Measurements from ENCODE around the gene ANTXRL.
"Not testable (repeated sequence)": the region's sequence is repeated elsewhere in the genome, so short reads cannot be mapped to it uniquely, and the experiment has no call there.

Gene ANTXRL

GRCh38 chr10:46308666-46309450, 22.1 kb downstream of the ANTXRL start:
- no peak for DNase-seq

GRCh38 chr10:46309511-46310142, 22.8 kb downstream of the ANTXRL start:
- no peak for DNase-seq

GRCh38 chr10:46310143-46310514, 23.3 kb downstream of the ANTXRL start:
- no peak for DNase-seq

- DNase-seq: no peak
Observed at GRCh38 chr10:46310851-46311250, 24.1 kb downstream of the ANTXRL start.

GRCh38 chr10:46311501-46311951, 24.7 kb downstream of the ANTXRL start:
- DNase-seq: no peak

GRCh38 chr10:46311961-46312431, 25.2 kb downstream of the ANTXRL start:
- not testable (repeated sequence) for DNase-seq

GRCh38 chr10:46312953-46313352, 26.2 kb downstream of the ANTXRL start:
- no peak for DNase-seq

GRCh38 chr10:46314071-46314470, 27.3 kb downstream of the ANTXRL start:
- no peak for DNase-seq

- DNase-seq: peak; percentile 13
Observed at GRCh38 chr10:46315071-46315860, 28.5 kb downstream of the ANTXRL start.

GRCh38 chr10:46317370-46317769, 30.6 kb downstream of the ANTXRL start:
- no peak for DNase-seq

GRCh38 chr10:46317889-46318288, 31.1 kb downstream of the ANTXRL start:
- no peak for DNase-seq

- no peak for DNase-seq
Observed at GRCh38 chr10:46318799-46319198, 32.0 kb downstream of the ANTXRL start.

GRCh38 chr10:46319389-46319788, 32.6 kb downstream of the ANTXRL start:
- DNase-seq: no peak

GRCh38 chr10:46321770-46322169, 35.0 kb downstream of the ANTXRL start:
- DNase-seq: no peak

- no peak for DNase-seq
Observed at GRCh38 chr10:46323176-46323575, 36.4 kb downstream of the ANTXRL start.

- no peak for DNase-seq
Observed at GRCh38 chr10:46325021-46325420, 38.2 kb downstream of the ANTXRL start.

GRCh38 chr10:46326066-46326465, 39.3 kb downstream of the ANTXRL start:
- no peak for DNase-seq

- DNase-seq: no peak
Observed at GRCh38 chr10:46326971-46327370, 40.2 kb downstream of the ANTXRL start.

- DNase-seq: no peak
Observed at GRCh38 chr10:46327685-46328084, 40.9 kb downstream of the ANTXRL start.

- no peak for DNase-seq
Observed at GRCh38 chr10:46328853-46329689, 42.3 kb downstream of the ANTXRL start.

- no peak for DNase-seq
Observed at GRCh38 chr10:46329690-46330016, 42.9 kb downstream of the ANTXRL start.

GRCh38 chr10:46330894-46331293, 44.1 kb downstream of the ANTXRL start:
- no peak for DNase-seq

All from fibroblast of skin of back (primary cell).